Renal pelvis (tissue), 4 donors: ENCODE data around the gene CDS1. TPM values are rescaled to one million over a fixed set of nuclear protein-coding genes. Genes with fewer than 3 reads are reported as not detected.

ENCODE experiments used
- DNase-seq: peaks from one replicate; pipeline ENCODE4 v3.0.0-alpha.2; 2013
- polyA plus RNA-seq, 3 donors: library from polyadenylated mRNA; unstranded; fragments of 120-200 nt; gene quantifications; one replicate each; pipeline ENCODE4 v1.2.1, GENCODE V29; 2013; ENCODE audit not compliant: insufficient read length in 3 of 3

The CDS1 gene
- polyA plus RNA-seq, 3 donors: 22.3 to 30.0 (median 24.3) TPM

DNA sequence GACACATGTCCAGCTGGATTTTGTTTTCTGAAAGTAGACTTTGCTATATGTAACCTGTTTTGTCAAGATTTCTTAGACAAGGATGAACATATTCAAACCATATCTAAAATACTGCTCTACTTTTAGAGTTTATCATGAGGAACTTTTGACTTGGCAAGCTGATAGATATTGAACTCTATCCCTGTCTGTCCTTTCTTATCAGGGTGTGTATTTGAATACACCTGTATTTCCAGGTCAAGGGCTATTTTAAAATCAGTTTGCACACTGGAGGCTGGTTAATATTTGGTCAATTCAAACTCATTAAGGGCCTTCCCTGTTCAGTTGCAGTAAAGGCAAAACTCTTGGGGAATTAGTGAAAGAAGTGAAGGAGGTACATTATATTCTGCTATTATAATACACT, 2.3 kb downstream of the CDS1 start:
- DNase-seq: no peak

- no peak for DNase-seq
Measured at GRCh38 chr4:84594724-84595123, 11.8 kb downstream of the CDS1 start.

GRCh38 chr4:84596826-84597225, 13.9 kb downstream of the CDS1 start:
- DNase-seq: no peak

- no peak for DNase-seq
Measured at GRCh38 chr4:84597450-84597849, 14.5 kb downstream of the CDS1 start.

GRCh38 chr4:84606645-84607044, 23.7 kb downstream of the CDS1 start:
- DNase-seq: no peak

DNA sequence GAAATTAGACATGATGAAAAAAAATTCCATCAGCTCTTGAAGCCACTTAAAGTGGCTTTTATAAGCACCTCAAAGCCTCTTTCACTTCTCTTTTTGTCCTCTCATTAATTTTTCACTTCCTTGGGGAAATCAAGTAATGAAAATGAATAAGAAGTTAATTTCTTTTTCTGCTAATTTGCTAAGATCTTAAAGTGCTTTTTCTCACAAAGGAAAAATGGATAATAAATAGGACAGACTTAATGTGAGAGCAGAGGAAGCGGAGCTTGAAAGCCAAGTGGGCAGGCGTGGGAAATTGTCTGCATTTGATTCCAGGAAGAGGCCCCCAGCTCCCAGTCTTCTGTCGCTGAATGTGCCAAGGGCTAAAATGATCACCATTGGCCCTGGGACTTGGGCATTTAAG, 28.6 kb downstream of the CDS1 start:
- no peak for DNase-seq

DNA sequence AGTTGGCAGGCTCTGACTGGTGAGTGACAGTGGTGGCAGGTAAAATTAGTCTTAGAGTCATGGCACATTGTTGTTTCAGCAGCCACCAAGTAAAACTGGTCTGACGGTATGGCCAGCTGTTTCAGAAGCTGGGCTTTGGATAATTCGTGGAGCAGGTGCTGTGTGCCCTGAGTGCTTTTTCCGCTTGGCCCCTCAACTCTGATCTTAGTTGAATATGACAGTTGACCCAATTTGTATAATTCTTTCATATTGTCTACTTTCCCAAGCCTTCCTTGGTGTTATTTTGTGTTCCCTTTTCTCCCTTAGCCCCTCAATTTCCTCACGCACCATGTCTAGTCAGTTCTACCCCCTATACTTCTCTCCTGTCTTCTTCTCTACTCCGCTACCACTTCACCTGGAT, 32.0 kb downstream of the CDS1 start:
- no peak for DNase-seq

DNA sequence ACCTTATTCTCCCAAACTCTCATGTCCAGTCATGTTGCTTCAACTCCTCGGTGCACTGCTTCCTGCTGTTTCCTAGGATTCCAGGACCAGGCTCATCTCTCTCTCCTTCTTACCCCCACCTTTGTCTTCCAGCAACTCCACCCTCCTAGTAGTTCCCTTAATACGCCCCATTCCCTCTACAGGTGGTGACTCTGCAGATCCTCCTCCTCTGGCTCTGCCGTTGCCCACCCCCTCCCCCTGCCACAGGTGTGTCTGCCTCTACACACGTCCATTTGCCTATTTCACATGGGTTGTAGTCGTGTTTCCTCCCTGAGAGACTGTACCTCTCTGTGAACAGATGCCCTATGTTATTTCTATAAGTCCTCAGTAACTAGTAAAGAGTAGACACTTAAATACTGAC, 32.4 kb downstream of the CDS1 start:
- no peak for DNase-seq

DNA sequence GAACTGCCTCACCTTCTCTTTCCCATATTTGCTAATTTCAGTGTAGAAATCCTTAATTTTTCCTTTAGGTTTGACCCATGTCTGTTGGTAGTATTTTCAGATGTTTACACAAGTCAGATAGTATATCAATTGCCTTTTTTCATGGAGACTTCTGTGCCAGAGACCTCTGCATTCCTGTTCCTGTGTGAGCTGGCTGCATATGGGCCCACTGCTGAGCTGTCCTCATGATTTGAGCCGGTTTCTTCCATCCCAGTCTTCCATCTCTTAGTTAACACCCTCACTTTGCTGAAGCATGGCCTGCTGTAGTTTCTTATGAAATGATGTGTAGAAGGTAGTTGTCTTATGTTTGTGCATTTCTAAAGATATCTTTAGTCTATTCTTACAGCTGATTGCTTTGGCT, 40.0 kb downstream of the CDS1 start:
- DNase-seq: no peak

DNA sequence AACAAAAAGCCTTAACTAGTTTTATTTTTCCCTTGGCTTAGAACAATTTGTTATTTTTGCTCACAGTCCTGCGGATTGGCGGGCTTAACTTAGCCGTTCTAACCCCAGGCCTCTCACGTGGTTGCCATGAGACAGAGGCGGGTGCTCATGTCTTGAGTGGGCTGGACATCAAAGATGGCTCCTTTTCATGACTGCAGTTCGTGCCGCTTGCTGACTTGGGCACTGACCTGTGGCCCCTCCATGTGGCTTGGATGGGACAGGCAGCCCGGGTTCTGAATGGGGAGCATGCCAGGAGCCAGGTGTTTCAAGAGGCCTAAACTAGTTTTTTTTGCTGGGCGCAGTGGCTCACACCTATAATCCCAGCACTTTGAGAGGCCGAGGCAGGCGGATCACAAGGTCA, 40.7 kb downstream of the CDS1 start:
- no peak for DNase-seq

DNA sequence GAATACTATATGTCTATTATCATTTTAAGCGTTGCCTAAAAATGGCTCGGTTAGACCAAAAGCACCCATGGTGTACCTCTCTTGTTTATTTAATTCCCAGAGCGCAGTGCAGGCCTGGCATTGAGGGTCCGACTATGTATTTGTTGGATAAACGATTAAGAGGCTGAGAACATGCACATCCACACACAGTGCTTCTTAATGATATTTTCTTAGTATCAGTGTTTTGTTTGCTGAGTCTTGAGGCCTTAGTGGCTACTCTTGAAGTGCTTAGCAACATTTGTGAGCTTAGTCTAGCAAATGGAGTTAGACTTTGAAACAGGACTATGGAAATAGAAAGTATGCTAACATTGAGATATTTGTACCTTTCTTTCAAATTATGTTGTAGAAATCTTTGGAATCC, 43.7 kb downstream of the CDS1 start:
- DNase-seq: no peak

GRCh38 chr4:84631573-84631972, 48.6 kb downstream of the CDS1 start:
- DNase-seq: no peak

- DNase-seq: no peak
Measured at GRCh38 chr4:84632092-84632491, 49.2 kb downstream of the CDS1 start.

GRCh38 chr4:84634961-84635360, 52.0 kb downstream of the CDS1 start:
- no peak for DNase-seq

DNA sequence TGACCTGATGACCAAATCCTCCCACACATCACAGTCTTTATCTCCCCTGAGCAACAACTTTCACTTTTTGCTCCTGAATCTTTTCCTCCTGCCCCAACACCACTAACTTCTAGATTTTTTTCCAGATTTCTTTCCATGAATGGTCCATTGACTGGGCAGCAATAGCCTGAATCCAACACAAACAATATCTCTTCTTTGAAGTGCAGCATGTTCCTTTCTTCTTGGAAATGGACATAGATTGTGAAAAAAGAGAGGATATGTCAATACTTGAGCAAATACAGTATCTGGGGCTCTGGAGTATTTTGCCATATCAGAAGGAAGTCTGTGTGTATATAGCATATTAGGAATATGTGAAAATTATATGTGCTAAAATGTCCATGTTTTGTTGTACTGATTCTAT, 55.2 kb downstream of the CDS1 start:
- DNase-seq: no peak

- DNase-seq: no peak
Measured at GRCh38 chr4:84639145-84639544, 56.2 kb downstream of the CDS1 start.

DNA sequence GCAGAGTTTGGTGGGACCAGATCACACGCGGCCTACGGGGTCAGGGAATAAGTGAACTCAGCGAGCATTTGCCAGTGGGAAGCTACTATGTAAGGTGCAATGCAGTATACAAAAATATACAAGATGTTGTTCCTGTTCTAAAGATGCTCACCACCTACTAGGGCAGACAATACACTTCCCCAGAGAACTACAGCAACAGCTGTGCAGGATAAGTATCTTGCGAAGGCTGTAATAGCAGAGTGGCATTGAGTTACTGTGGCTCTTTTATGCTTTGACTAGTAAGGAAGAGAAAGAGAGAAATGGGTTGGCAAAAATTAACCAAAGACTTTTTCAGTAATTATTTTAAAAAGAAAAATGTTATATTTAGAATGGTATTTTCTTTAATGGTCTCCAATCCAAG, 61.2 kb downstream of the CDS1 start:
- no peak for DNase-seq

DNA sequence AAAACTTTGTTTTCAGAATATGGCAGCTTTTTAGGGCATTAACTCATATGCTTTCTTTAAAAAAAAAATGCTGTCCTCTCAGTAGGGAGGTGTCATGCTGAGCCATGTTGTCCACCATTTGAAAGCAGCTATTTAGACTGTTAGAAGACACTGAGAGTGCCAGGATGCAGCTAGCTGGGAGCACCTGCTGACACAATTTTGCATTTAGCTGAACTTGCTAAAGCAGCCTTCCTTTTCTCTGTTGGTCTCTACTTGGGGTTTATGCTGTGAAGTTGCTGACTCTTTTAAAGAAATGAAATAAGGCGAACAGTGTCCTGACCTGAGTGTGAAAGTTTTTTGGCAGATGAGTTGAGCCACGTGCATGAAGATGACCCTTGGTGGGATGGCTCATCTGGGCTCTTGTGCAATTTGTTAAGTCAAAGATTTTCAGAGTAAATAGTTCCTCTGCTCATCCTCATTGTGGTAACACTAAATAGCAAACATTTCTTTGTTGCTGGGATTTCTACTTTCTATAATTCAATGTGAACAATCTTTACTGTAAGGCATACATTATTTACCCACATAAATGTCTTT, 64.5 kb downstream of the CDS1 start:
- no peak for DNase-seq

DNA sequence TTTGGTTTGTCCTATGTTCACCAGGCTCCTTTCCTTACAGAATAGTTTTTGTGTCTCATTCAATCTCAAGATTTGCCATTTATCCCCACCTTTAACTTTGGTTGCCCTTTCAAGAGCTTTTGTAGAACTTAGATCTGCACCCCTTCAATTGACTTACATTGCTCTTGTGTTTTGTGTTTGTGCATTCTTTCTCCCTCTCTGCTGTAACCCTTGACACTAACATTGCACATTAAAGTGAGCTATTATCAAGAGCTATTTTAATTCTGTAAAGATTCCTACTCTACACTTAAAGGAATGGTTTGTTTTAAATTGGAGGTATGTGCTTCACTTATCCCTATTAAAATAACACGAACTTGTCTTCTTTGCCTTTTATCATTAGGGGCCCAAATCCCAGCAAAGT, 65.3 kb downstream of the CDS1 start:
- no peak for DNase-seq

GRCh38 chr4:84648863-84649647, 66.1 kb downstream of the CDS1 start:
- DNase-seq: no peak

DNA sequence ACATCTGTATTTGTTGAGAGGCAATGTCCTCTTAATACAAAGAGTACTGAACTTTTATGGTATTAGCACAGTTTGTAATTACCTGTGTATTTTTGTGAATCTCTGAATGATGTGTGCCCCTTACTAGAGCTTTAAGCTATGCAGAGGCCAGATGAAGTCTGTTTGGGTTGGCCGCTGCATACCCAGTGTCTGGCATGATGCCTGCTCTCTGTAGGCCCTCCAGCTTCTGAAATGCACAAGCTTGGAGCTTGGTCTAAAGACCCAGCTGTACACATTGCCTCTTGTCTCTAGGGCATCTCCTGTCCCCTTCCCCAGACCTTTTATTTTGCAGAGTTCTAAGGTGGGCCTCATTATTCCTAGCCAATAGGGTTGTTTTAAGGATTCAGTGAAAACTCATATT, 68.6 kb downstream of the CDS1 start:
- DNase-seq: no peak

DNA sequence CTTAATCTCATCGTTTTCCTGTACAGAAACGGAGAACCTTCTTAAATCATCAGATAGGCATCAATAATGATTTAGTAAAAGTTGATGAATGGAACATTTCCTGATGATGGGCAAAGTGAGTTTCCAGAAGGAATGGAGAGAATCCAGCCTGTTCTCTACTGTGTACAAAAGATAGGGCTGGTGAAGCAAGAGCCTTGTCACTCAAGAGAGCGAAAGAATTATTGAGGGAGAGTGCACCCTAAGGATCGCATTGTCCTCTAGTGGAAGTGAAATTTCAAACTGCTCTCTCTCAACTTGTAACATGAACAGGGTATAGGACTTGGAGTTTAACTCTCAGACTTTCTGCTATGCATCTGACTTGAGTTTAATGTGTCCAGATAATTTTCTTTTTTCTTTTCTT, 69.6 kb downstream of the CDS1 start:
- no peak for DNase-seq

GRCh38 chr4:84660606-84661005, 77.7 kb downstream of the CDS1 start:
- DNase-seq: no peak
